Right atrium auricular region (tissue), 2 donors: Measurements from ENCODE around the gene PHOSPHO2. TPM values are rescaled to one million over a fixed set of nuclear protein-coding genes. Genes with fewer than 3 reads are reported as not detected.

Source experiments
- DNase-seq: peaks from one replicate; pipeline ENCODE4 v3.0.0-alpha.2; 2019; ENCODE audit warnings: low spot score
- H3K27ac ChIP-seq, 2 donors: fragments of 200-600 bp; sonication (generic); 1 replicate in 1 of 2; 2 replicates in 1 of 2; pipeline ENCODE4 v1.5.1; 2016 to 2019
- H3K27me3 ChIP-seq, 2 donors: fragments of 200-600 bp; sonication (generic); one replicate each; pipeline versions ENCODE4 v1.5.1 to v1.6.0; 2017 to 2019
- H3K36me3 ChIP-seq: fragments of 200-600 bp; sonication (generic); one replicate; pipeline ENCODE4 v1.5.1; 2016
- H3K4me1 ChIP-seq, 2 donors: fragments of 200-600 bp; sonication (generic); one replicate each; pipeline versions ENCODE4 v1.5.1 to v1.6.0; 2017 to 2019
- H3K4me3 ChIP-seq, 2 donors: fragments of 200-600 bp; sonication (generic); 1 replicate in 1 of 2; 2 replicates in 1 of 2; pipeline ENCODE4 v1.5.1; 2017 to 2019; ENCODE audit warnings: mild to moderate bottlenecking in 1 of 2, moderate library complexity in 1 of 2
- H3K9me3 ChIP-seq, 2 donors: fragments of 200-600 bp; sonication (generic); one replicate each; pipeline ENCODE4 v1.5.1; 2019
- CTCF ChIP-seq, 2 donors: fragments of 200-600 bp; sonication (generic); IDR thresholded peaks; one replicate each; pipeline ENCODE4 v1.5.1; 2019; ENCODE audit warnings: antibody characterized with exemption in 2 of 2
- total RNA-seq, 2 donors: library from RNA; depleted of rRNA; stranded (reverse); fragments of >200 nt; gene quantifications; one replicate each; pipeline ENCODE4 v1.1.0, GENCODE V29; 2016

PHOSPHO2 gene
- total RNA-seq, 2 donors from 2014 or later, result 3.4 to 4.8 TPM

GRCh38 chr2:169713331-169713730 lies 19.1 kb downstream of the PHOSPHO2 start:
- no peak for DNase-seq
- Histone ChIP-seq H3K4me1 (peaks cover 0 to 20% of the 10 kb centered on the region in 2 donors), H3K27me3 (no peaks in the 10 kb centered on the region)

GRCh38 chr2:169714699-169715098 lies 20.4 kb downstream of the PHOSPHO2 start:
- Histone ChIP-seq H3K36me3 (no peaks in the 10 kb centered on the region), H3K9me3 (no peaks in the 10 kb centered on the region), H3K27me3 (no peaks in the 10 kb centered on the region), H3K27ac (no peak overlapping the region), H3K4me1 (peaks cover 0 to 20% of the 10 kb centered on the region in 2 donors), H3K4me3 (no peak overlapping the region)
- no peak for TF ChIP-seq CTCF (IDR thresholded peaks at IDR 0.05)
- DNase-seq, result no peak

More at GRCh38 chr2:169713331-169713730, 19.1 kb downstream of the PHOSPHO2 start:
- TF ChIP-seq CTCF (IDR thresholded peaks at IDR 0.05), result no peak
- Histone ChIP-seq H3K4me3 (no peak overlapping the region), H3K27ac (no peak overlapping the region), H3K36me3 (no peaks in the 10 kb centered on the region), H3K9me3 (no peaks in the 10 kb centered on the region)

- no peak overlapping the region for H3K27ac ChIP-seq
- DNase-seq, result no peak
- peak overlapping the region in 1 of 2 donors; percentile 10 for H3K4me3 ChIP-seq
- TF ChIP-seq CTCF (IDR thresholded peaks at IDR 0.05), result no peak
- H3K27me3 ChIP-seq, result no peaks in the 10 kb centered on the region
- no peaks in the 10 kb centered on the region for H3K36me3 ChIP-seq
- no peaks in the 10 kb centered on the region for H3K9me3 ChIP-seq
- H3K4me1 ChIP-seq, result peaks cover 0 to 20% of the 10 kb centered on the region in 2 donors
Measured at GRCh38 chr2:169715379-169716237, 21.3 kb downstream of the PHOSPHO2 start.

GRCh38 chr2:169716238-169716886 lies 22.1 kb downstream of the PHOSPHO2 start:
- Histone ChIP-seq H3K4me1 (peaks cover 0 to 20% of the 10 kb centered on the region in 2 donors), H3K36me3 (no peaks in the 10 kb centered on the region), H3K4me3 (no peak overlapping the region), H3K9me3 (no peaks in the 10 kb centered on the region), H3K27me3 (no peaks in the 10 kb centered on the region), H3K27ac (no peak overlapping the region)
- DNase-seq, result no peak
- no peak for TF ChIP-seq CTCF (IDR thresholded peaks at IDR 0.05)

- Histone ChIP-seq H3K4me3 (no peak overlapping the region), H3K4me1 (peaks cover 0 to 20% of the 10 kb centered on the region in 2 donors), H3K27me3 (no peaks in the 10 kb centered on the region), H3K36me3 (no peaks in the 10 kb centered on the region), H3K9me3 (no peaks in the 10 kb centered on the region), H3K27ac (no peak overlapping the region)
- no peak for DNase-seq
- no peak for TF ChIP-seq CTCF (IDR thresholded peaks at IDR 0.05)
Measured at GRCh38 chr2:169716938-169717690, 22.8 kb downstream of the PHOSPHO2 start.
